GM19468 (cell line): Measurements from ENCODE around the gene ANGPTL3.
A peak's percentile ranks its signal among the peaks of the same experiment; 100 is the strongest.
"Not testable (repeated sequence)": the region's sequence is repeated elsewhere in the genome, so short reads cannot be mapped to it uniquely, and the experiment has no call there.

Experiments
- ATAC-seq: cut with Tn5 transposase; IDR thresholded peaks from one replicate; pipeline ENCODE4 v1.9.1; 2021; ENCODE audit warnings: mild to moderate bottlenecking, moderate library complexity, moderate number of reproducible peaks; ENCODE audit not compliant: unreplicated experiment; ENCODE audit errors: extremely low read depth

ANGPTL3 gene, protein sequence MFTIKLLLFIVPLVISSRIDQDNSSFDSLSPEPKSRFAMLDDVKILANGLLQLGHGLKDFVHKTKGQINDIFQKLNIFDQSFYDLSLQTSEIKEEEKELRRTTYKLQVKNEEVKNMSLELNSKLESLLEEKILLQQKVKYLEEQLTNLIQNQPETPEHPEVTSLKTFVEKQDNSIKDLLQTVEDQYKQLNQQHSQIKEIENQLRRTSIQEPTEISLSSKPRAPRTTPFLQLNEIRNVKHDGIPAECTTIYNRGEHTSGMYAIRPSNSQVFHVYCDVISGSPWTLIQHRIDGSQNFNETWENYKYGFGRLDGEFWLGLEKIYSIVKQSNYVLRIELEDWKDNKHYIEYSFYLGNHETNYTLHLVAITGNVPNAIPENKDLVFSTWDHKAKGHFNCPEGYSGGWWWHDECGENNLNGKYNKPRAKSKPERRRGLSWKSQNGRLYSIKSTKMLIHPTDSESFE

DNA sequence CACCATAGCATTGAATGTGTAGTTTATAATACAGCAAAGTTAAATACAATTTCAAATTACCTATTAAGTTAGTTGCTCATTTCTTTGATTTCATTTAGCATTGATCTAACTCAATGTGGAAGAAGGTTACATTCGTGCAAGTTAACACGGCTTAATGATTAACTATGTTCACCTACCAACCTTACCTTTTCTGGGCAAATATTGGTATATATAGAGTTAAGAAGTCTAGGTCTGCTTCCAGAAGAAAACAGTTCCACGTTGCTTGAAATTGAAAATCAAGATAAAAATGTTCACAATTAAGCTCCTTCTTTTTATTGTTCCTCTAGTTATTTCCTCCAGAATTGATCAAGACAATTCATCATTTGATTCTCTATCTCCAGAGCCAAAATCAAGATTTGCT lies at the start of gene ANGPTL3:
TSS of gene ANGPTL3 (plus strand) at position 240 of the 400 bp plus-strand sequence. CDS start at position 287, 47 bp downstream.
- ATAC-seq: no peak

DNA sequence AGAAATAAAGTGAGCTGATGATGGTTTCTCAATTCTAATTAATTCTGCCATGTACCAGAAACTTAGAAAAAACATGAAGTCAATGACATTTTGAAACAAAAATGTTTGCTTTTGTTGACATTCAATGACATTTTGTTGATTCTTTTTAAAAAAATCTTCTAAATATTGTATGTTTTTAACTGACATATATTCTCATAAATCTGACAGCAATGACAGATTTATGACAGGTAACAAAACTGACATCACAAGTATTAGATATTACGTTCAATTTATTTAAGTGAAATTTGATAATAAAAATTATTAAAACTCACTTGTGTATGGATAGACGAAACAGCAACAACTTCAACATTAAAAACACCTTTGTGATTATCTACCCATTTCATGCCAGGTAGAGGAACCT lies 36.0 kb upstream of the ANGPTL3 start:
- no peak for ATAC-seq

DNA sequence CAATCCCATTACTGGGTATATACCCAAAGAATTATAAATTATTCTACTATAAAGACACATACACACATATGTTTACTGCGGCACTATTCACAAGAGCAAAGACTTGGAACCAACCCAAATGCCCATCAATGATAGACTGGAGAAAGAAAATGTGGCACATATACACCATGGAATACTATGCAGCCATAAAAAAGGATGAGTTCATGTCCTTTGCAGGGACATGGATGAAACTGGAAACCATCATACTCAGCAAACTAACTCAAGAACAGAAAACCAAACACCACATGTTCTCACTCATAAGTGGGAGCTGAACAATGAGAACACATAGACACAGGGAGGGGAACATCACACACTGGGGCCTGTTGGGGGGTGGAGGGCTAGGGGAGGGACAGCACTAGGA lies 30.1 kb upstream of the ANGPTL3 start:
- ATAC-seq: not testable (repeated sequence)

DNA sequence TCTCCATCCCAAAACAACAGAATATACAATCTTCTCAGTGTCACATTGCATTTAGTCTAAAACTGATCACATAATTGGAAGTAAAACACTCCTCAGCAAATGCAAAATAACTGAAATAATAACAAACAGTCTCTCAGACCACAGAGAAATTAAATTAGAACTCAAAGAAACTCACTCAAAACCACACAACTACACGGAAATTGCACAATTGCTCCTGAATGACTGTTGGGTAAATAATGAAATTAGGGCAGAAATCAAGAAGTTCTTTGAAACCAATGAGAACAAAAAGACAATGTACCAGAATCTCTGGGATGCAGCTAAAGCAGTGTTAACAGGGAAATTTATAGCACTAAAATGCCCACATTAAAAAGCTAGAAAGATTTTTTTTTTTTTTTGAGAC lies 29.4 kb upstream of the ANGPTL3 start:
- ATAC-seq: not testable (repeated sequence)

DNA sequence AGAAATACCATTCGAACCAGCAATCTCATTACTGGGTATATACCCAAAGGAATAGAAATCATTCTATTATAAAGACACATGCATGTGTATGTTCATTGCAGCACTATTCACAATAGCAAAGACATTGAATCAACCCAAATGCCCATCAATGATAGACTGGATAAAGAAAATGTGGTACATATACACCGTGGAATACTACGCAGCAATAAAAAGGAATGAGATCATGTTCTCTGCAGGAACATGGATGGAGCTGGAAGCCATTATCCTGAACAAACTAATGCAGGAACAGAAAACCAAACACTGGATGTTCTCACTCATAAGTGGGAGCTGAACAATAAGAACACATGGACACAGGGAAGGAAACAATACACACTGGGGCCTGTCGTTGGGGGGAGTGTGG lies 25.8 kb upstream of the ANGPTL3 start:
- not testable (repeated sequence) for ATAC-seq

DNA sequence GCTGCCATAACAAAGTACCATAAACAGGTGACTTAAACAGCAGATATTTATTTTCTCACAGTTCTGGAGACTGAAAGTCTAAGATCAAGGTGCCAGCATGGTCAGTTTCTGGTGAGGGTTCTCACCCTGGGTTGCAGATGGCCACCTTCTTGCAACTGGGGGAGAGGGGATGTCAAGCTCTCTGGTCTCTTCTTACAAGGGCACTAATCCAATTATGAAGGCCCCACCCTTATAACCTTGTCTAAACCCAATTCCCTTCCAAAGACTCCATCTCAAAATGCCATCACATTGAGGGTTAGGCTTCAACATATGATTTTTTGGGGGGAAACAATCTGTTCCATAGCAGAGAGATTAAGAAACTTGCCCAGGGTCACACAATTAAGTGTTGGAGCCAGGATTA lies 24.8 kb upstream of the ANGPTL3 start:
- ATAC-seq: no peak

DNA sequence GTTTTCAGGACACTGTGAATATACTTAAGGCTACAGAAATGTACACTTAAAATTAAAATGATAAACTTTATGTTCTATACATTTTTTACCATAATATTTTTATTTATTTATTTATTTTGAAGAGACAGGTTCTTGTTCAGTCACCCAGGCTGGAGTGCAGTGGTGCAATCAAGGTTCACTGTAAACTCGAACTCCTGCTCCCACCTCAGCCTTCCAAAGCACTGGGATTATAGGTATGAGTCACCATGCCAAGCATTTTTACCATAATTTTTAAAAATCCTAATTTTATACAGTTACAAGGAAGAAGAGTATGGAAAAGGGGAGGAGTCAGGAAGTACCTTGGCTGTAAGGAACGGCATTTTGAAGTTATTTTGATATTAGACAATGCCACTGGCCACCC lies 23.6 kb upstream of the ANGPTL3 start:
- ATAC-seq: no peak

DNA sequence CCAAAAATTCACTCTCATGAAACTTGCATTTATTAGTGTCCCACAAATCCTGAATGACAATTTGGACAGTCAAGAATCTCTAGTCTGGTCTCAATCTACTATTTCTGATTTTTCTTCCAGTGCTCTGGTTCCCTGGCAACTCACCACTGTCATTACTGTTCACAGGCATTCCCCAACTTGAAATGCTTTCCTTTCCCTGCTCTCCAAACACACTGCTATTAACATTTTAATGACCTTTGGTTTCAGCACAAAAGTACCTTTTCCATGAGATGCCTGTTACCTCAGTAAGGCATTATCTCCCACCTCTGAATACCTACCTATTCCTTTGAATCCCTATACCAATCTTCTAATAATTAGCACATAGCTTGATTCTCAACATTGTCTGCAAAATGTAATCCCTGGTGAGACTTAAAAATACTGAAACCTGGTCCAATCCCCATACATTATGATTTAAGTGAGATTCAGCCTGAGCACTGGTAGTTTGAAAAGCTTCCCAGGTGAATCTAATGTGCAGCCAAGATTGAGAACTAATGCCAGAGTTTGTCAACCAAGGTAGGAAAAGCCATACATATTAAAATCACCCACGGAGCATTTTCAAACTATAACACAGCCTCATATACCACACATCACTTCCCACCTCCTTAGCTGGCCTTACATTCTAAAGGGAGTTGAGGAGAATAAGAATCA lies 11.7 kb upstream of the ANGPTL3 start:
- no peak for ATAC-seq

DNA sequence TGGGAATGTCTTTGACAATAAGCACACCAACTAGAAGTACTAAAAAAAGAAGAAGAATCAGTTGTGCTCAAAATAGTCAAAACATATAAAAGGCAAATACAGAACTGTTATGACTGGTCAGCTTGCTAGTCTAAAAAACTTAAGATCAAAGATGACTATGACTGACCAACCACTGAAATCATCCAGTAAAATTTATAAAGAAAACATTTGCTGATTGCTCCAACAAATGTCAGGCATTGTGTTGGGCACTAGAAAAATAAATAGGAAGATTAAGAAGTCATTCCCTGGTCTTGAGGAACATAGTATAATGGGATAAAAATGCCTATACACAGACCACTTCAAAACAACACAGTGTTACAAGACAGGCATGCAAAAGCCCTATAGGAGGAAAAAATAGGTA lies 9.3 kb upstream of the ANGPTL3 start:
- ATAC-seq: no peak

DNA sequence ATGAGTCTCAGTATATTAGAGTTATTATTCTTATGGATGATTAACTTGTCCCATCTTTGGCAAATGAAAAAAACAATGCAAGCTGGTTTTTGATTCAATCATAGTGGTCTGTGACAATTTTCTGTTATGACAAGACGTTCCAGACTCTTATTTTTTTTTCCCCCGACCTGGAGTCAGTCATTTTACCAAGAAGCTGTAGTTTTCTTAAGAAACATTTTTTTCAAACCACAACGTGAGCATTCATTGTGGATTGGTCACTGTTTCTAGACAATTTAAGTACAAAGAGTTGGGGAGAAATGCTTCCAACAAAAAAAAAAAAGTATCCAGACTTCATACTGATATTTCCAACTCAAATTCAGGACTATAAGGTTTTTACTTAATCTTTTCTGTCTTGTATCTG lies 8.0 kb upstream of the ANGPTL3 start:
- ATAC-seq: no peak

DNA sequence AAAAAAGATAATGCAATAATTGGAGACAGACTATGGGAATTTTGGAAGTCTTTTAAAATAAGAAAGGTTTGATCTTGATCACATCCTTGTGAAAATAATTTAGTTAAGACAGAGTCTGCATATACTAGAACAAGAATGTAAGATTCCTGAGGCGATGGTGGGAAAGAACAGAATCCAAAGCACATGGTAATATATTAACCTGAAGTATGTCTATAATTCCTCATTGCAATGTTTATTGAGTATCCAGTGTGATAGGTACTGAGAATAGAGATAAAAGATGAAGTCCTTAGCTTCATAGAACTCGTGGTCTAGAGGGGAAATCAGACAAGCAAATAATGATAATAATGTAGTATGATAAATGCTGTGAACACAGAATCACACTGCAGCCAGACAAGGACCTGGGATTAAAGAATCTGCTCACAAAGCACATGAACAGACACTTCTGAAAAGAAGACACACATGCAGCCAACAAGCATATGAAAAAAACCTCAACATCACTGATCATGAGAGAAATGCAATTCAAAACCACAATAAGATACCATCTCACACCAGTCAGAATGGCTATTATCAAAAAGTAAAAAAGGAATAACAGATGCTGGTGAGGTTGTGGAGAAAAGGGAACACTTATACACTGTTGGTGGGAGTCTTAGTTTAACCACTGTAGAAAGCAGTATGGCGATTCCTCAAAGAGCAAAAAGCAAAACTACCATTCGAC lies 6.9 kb upstream of the ANGPTL3 start:
- ATAC-seq: no peak

DNA sequence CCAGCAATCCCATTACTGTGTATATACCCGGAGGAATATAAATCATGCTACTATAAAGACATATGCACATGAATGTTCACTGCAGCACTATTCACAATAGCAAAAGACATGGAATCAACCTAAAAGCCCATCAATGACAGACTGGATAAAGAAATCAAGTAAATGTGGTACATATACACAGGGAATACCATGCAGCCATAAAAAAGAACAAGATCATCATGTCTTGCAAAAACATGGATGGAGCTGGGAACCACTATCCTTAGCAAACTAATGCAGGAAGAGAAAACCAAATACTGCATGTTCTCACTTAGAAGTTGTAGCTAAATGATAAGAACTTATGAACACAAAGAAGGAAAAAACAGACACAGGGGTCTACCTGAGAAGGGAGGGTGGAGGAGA lies 6.4 kb upstream of the ANGPTL3 start:
- no peak for ATAC-seq

DNA sequence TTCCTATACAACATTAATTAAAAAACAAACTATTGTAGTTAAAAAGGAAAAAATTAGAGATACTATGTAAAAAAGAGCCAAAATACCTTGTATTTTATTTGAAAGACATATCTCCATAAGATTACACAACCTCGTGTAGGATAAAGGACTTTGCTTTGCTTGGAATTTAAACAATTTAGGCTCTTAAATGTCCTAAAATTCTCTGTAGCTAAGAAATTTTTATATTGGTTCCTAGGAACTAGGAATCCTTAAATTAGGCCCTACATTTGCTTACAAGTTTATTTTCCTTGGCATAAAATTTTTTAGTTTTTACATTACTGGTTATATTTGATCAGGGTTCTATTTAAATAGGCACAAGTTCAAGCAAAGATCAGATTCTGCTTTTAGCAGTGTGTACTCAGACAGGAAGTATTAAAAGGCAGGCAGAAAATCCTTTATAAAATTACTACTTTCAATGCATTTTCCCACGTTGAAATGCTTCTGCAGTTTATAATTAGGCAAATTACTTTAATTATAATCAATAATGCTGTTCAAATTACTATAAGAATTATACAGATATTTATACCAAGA lies 3.4 kb upstream of the ANGPTL3 start:
- no peak for ATAC-seq

DNA sequence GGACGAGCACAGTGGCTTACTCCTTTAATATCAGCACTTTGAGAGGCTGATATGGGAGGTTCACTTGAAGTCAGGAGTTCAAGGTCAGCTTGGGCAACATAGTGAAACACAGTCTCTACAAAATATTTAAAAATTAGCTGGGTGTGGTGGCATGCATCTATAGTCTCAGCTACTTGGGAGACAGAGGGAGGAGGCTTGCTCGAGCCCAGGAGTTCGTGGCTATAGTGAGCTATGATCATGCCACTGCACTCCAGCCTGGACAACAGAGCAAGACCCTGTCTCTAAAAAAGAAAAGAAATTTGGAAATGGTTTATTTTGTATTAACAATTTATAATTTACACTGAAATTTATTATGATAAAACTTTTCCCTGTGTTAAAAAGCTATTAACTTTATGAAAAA lies 1.7 kb upstream of the ANGPTL3 start:
- no peak for ATAC-seq

DNA sequence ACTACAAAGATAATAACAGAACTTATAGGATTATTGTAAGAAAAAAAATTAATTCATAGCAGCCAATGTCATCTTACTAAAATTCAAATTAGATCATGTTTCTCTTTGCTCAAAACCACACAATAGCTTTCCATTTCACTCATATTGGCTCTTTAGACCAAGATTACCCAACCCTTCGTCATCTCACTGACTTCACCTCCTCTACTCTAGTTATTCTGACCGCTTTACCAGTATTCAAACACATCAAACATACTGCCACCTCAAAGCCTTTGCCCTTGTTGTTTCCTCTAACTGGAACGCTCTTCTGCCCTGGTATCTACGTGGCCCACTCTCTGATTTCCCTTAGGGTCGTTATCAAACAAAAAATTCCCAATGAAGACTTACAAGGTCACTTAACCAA lies 1.7 kb downstream of the ANGPTL3 start:
- no peak for ATAC-seq

DNA sequence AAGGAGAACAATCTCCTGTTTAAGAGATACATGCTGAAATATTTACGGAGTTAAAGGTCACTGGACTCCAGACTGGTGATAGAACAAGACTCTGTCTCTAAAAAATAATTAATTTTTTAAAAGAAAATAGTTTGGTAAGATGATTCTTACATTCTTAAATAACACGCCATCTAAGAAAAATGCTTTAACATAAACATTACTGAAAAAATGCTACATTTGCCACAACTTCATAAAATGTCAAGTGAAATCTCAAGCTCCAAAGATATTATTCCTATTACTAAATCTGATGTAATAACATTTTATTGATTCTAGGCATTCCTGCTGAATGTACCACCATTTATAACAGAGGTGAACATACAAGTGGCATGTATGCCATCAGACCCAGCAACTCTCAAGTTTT lies 4.1 kb downstream of the ANGPTL3 start:
- ATAC-seq: no peak

DNA sequence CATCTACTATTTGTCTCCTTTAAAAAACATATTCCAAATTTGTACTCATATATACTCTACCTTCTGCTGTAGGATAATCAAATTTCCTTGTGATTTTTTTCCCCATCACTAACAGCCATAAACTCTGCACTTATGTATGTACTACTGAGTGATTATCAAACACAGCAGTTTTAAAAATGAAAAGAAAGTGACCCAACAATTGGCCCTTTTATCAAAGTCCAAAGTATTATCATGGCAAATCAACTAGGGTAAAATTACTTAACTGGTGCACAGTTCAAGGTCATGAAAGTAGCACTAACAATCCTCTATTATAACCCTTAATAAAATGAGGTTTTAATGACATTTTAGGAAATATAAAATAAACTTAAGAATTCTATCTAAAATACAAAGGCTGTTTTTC lies 11.6 kb downstream of the ANGPTL3 start:
- no peak for ATAC-seq

DNA sequence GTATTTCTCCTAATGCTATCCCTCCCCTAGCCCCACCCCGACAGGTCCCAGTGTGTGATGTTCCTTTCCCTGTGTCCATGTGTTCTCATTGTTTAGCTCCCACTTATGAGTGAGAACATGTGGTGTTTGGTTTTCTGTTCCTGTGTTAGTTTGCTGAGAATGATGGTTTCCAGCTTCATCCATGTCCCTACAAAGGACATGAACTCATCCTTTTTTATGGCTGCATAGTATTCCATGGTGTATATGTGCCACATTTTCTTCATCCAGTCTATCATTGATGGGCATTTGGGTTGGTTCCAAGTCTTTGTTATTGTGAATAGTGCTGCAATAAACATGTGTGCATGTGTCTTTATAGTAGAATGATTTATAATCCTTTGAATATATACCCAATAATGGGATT lies 13.3 kb downstream of the ANGPTL3 start:
- ATAC-seq: not testable (repeated sequence)

DNA sequence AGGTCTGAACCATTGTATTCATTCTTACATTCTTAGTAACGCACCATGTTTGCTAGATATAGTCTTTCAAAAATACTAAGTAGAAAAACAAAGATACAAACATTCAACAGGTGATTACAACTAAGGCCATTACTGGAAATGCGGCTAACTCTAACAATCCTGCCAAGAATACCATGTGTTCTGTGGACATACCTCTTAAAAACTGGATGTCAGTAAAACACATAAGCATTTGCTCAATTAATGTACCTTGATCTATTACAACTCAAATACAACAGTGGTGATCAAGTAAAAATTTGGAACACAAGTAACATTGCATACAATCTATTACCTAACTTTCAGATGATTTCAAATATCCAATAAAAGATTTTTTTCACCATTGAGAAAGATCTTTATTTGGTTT lies 15.4 kb downstream of the ANGPTL3 start:
- no peak for ATAC-seq

DNA sequence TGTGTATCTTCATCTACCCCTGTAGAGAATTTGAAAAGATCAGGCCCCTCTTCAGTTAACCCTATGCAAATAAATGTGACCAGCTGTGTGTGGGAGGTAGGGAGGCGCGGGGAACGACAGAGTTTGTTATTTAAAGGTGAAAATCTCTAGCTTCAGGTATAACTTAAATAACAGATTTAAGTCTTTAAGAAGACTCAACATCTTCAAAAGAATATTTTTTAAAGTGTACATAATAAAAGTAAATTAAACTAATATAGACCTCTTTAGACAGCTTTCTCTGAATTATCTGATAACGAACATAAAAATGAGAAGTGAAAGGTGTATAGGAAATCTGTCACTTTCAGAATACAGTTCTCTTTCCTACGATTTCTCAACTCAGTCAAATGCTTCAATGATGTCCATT lies 16.0 kb downstream of the ANGPTL3 start:
- ATAC-seq: peak; percentile 74

DNA sequence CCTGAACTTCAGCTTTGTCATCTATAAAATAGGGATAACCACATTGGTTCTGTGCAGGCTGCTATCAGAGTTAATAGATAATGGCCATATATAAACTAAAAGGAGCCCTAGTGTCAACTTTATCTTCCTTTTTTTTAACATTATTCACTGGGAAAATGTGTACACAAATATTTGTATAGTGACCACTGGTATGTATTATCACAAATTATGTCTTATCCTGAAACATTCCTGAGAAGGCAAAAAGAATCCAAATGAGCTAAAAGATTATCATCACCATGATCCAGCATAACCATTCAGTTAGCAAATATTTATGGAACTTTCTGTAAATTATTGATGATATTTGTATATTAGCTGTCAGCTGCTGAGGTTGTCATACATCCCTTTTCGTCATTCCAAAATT lies 16.6 kb downstream of the ANGPTL3 start:
- no peak for ATAC-seq
